GM23338 (cell line): ENCODE data around the gene ANKRD40CL. TPM values are rescaled to one million over a fixed set of nuclear protein-coding genes. Genes with fewer than 3 reads are reported as not detected.

Experiments
- ATAC-seq: fragments of 200-7000 bp; cut with Tn5 transposase; 3 replicates; pipeline ENCODE4 v1.9.1; 2020
- DNase-seq: peaks from one replicate; pipeline ENCODE4 v3.0.0-alpha.2; 2015; ENCODE audit warnings: low spot score
- H2AFZ ChIP-seq: fragments of 200-600 bp; sonication (generic); 2 replicates; pipeline ENCODE4 v1.8.0; 2016; ENCODE audit warnings: antibody characterized with exemption, mild to moderate bottlenecking, moderate library complexity
- H3F3A ChIP-seq: fragments of 200-600 bp; sonication (generic); replicated peaks from 2 replicates; pipeline ENCODE4 v1.8.0; 2017; ENCODE audit warnings: antibody characterized with exemption, mixed run types, low read depth
- H3K27ac ChIP-seq: fragments of 200-600 bp; sonication (generic); 2 replicates; pipeline ENCODE4 v1.6.1; 2016; ENCODE audit warnings: low read depth
- H3K27me3 ChIP-seq: fragments of 200-600 bp; sonication (generic); 2 replicates; pipeline ENCODE4 v1.8.0; 2016; ENCODE audit warnings: mild to moderate bottlenecking, mixed run types, moderate library complexity; ENCODE audit not compliant: insufficient read depth
- H3K36me3 ChIP-seq: fragments of 200-600 bp; sonication (generic); 2 replicates; pipeline ENCODE4 v1.8.0; 2016; ENCODE audit warnings: mild to moderate bottlenecking; ENCODE audit not compliant: insufficient read depth
- H3K4me1 ChIP-seq: fragments of 200-600 bp; sonication (generic); 2 replicates; pipeline ENCODE4 v1.8.0; 2016; ENCODE audit warnings: mild to moderate bottlenecking, moderate library complexity; ENCODE audit not compliant: insufficient read depth
- H3K4me2 ChIP-seq: fragments of 200-600 bp; sonication (generic); 2 replicates; pipeline ENCODE4 v1.7.1; 2017; ENCODE audit warnings: mixed run types
- H3K4me3 ChIP-seq: fragments of 200-600 bp; sonication (generic); 2 replicates; pipeline ENCODE4 v1.6.1; 2016; ENCODE audit warnings: mixed run types
- H3K79me2 ChIP-seq: fragments of 200-600 bp; sonication (generic); replicated peaks from 2 replicates; pipeline ENCODE4 v1.8.0; 2017; ENCODE audit warnings: mild to moderate bottlenecking; ENCODE audit not compliant: insufficient read depth
- H3K9me2 ChIP-seq: fragments of 200-600 bp; sonication (generic); 2 replicates; pipeline ENCODE4 v1.8.0; 2017; ENCODE audit not compliant: insufficient read depth
- H4K20me1 ChIP-seq: fragments of 200-600 bp; sonication (generic); replicated peaks from 2 replicates; pipeline ENCODE4 v1.8.0; 2017; ENCODE audit warnings: mild to moderate bottlenecking; ENCODE audit not compliant: insufficient read depth
- H3K27ac Mint-ChIP-seq: 2 replicates; pipeline ENCODE4 v1.8.0; 2020; ENCODE audit warnings: inconsistent platforms, mild to moderate bottlenecking, moderate library complexity, mixed read lengths
- H3K27me3 Mint-ChIP-seq: 3 replicates; pipeline ENCODE4 v1.8.0; 2022; ENCODE audit warnings: low read depth, mild to moderate bottlenecking, moderate library complexity, mixed read lengths, inconsistent platforms; ENCODE audit not compliant: insufficient read depth, poor library complexity
- H3K36me3 Mint-ChIP-seq: 3 replicates; pipeline ENCODE4 v1.8.0; 2021; ENCODE audit warnings: low read depth, mild to moderate bottlenecking, inconsistent platforms, moderate library complexity, mixed read lengths
- H3K4me1 Mint-ChIP-seq: 3 replicates; pipeline ENCODE4 v1.8.0; 2020; ENCODE audit warnings: mild to moderate bottlenecking, inconsistent platforms, mixed read lengths
- H3K4me3 Mint-ChIP-seq: 3 replicates; pipeline ENCODE4 v1.8.0; 2021; ENCODE audit warnings: moderate library complexity, mild to moderate bottlenecking, inconsistent platforms, mixed read lengths
- H3K9me3 Mint-ChIP-seq: 3 replicates; pipeline ENCODE4 v1.8.0; 2020; ENCODE audit warnings: moderate library complexity, mild to moderate bottlenecking, inconsistent platforms, mixed read lengths
- CREB1 ChIP-seq: fragments of 250-450 bp; sonication (Bioruptor Pico); IDR thresholded peaks from 2 replicates; pipeline ENCODE4 v1.5.0; 2020; ENCODE audit warnings: low read depth, mild to moderate bottlenecking, moderate library complexity
- CTCF ChIP-seq, 2 experiments: fragments of 200-600 bp in 1 of 2; sonication (generic) in 1 of 2; conservative IDR thresholded peaks; 2 replicates each; pipeline versions ENCODE4 v1.5.1 to v1.6.1; 2016 to 2017; ENCODE audit warnings: antibody characterized with exemption in 2 of 2, low read depth in 2 of 2, mild to moderate bottlenecking in 2 of 2, moderate library complexity in 1 of 2
- ETS1 ChIP-seq: IDR thresholded peaks from 2 replicates; pipeline ENCODE4 v1.6.1; 2016; ENCODE audit warnings: antibody characterized with exemption
- EZH2phosphoT487 ChIP-seq: fragments of 200-600 bp; sonication (generic); IDR thresholded peaks from one replicate; pipeline ENCODE4 v1.8.1; 2018; ENCODE audit warnings: antibody characterized with exemption; ENCODE audit not compliant: unreplicated experiment
- JUNB ChIP-seq: IDR thresholded peaks from one replicate; pipeline ENCODE4 v1.6.1; 2016; ENCODE audit warnings: antibody characterized with exemption; ENCODE audit not compliant: unreplicated experiment
- REST ChIP-seq: IDR thresholded peaks from one replicate; pipeline ENCODE4 v1.6.1; 2018; ENCODE audit warnings: antibody characterized with exemption; ENCODE audit not compliant: unreplicated experiment
- STAT1 ChIP-seq: IDR thresholded peaks from one replicate; pipeline ENCODE4 v1.6.1; 2016; ENCODE audit warnings: antibody characterized with exemption; ENCODE audit not compliant: unreplicated experiment
- ZNF114 ChIP-seq: fragments of 250-450 bp; sonication (Bioruptor Pico); IDR thresholded peaks from 2 replicates; pipeline ENCODE4 v1.5.0; 2020; ENCODE audit warnings: mild to moderate bottlenecking, moderate library complexity
- polyA plus RNA-seq: library from polyadenylated mRNA; unstranded; fragments of >200 nt; fragmentation: Nextera tagmentation; extraction: Ambion mirVana; gene quantifications from 2 replicates; pipeline ENCODE4 v1.2.1, GENCODE V29; 2016
- total RNA-seq: library from RNA; depleted of rRNA; stranded (reverse); fragments of >200 nt; shearing (Covaris generic); gene quantifications from 2 replicates; pipeline ENCODE4 v1.2.3, GENCODE V29; 2014

ANKRD40CL gene
- total and polyA plus RNA-seq, 2 experiments from 2014 or later, result not detected

- Histone ChIP-seq H3K9me2 (no peaks in the 10 kb centered on the region), H3F3A (no peaks in the 10 kb centered on the region), H3K27me3 (no peaks in the 10 kb centered on the region), H3K4me2 (no peak overlapping the region), H2AFZ (no peak overlapping the region), H3K27ac (no peak overlapping the region), H4K20me1 (no peaks in the 10 kb centered on the region), H3K79me2 (no peaks in the 10 kb centered on the region), H3K4me1 (no peaks in the 10 kb centered on the region), H3K36me3 (no peaks in the 10 kb centered on the region; the same call in 1 of the 2 replicates), H3K4me3 (no peak overlapping the region)
- peaks cover 2% of the 10 kb centered on the region for H3K27me3 Mint-ChIP-seq
- DNase-seq (peak; percentile 53), ATAC-seq (peak; percentile 84)
- TF ChIP-seq EZH2phosphoT487 (no peak), CTCF (conservative IDR thresholded peaks at IDR 0.05; ENCODE audit: low read depth in 2 of 2) (peak; percentile 32 to 53)
- H3K36me3 Mint-ChIP-seq, result no peaks in the 10 kb centered on the region
- no peak overlapping the region for H3K4me3 Mint-ChIP-seq
- H3K27ac Mint-ChIP-seq, result no peak overlapping the region
- no peaks in the 10 kb centered on the region for H3K9me3 Mint-ChIP-seq
- H3K4me1 Mint-ChIP-seq, result peaks cover 2% of the 10 kb centered on the region; the same call in 1 of the 3 replicates
Measured at GRCh38 chr17:50774225-50774803, 7.0 kb upstream of the ANKRD40CL start.

- Histone ChIP-seq H2AFZ (no peak overlapping the region), H3F3A (no peaks in the 10 kb centered on the region), H3K27me3 (no peaks in the 10 kb centered on the region), H3K4me3 (no peak overlapping the region), H3K27ac (no peak overlapping the region), H3K4me1 (no peaks in the 10 kb centered on the region), H3K79me2 (no peaks in the 10 kb centered on the region), H3K4me2 (no peak overlapping the region), H3K9me2 (no peaks in the 10 kb centered on the region), H4K20me1 (no peaks in the 10 kb centered on the region), H3K36me3 (no peaks in the 10 kb centered on the region; the same call in 1 of the 2 replicates)
- Mint-ChIP-seq H3K36me3 (no peaks in the 10 kb centered on the region), H3K27ac (no peak overlapping the region), H3K27me3 (peaks cover 8% of the 10 kb centered on the region), H3K9me3 (no peaks in the 10 kb centered on the region), H3K4me3 (no peak overlapping the region), H3K4me1 (peaks cover 2% of the 10 kb centered on the region; the same call in 1 of the 3 replicates)
- DNase-seq (no peak), ATAC-seq (no peak)
- no peak for TF ChIP-seq ZNF114
- no peak for TF ChIP-seq CTCF (conservative IDR thresholded peaks at IDR 0.05; ENCODE audit: low read depth in 2 of 2)
- TF ChIP-seq CREB1 (CRISPR knock-in tag), result no peak
- TF ChIP-seq REST, result no peak
- TF ChIP-seq EZH2phosphoT487, result no peak
- TF ChIP-seq JUNB, result no peak
- TF ChIP-seq STAT1, result no peak
- no peak for TF ChIP-seq ETS1
Measured at GRCh38 chr17:50771991-50772785, 4.9 kb upstream of the ANKRD40CL start.
